ENCODE measurements around the gene FOXL1. TPM values are rescaled to one million over a fixed set of nuclear protein-coding genes. Genes with fewer than 3 reads are reported as not detected.
A peak's percentile ranks its signal among the peaks of the same experiment; 100 is the strongest.

The FOXL1 gene
- polyA plus RNA-seq, 4 donors = 0.22 to 6.3 (median 1.5) TPM

GRCh38 chr16:86554599-86554916 is 23.8 kb upstream of the FOXL1 start:
- Histone ChIP-seq H3K27me3 (ENCODE audit: control insufficient read depth in 3 of 3, insufficient read depth in 3 of 3, low read length in 3 of 3) (no peaks in the 10 kb centered on the region), H3K36me3 (ENCODE audit: control insufficient read depth in 3 of 3, insufficient read depth in 2 of 3, low read depth in 1 of 3, low read length in 3 of 3) (peaks cover 0 to 21% (median 0%) of the 10 kb centered on the region in 3 donors), H3K27ac (ENCODE audit: low read depth in 1 of 3, low read length in 2 of 3) (peak overlapping the region; percentile 34 to 92 (median 52)), H3K4me1 (ENCODE audit: control insufficient read depth in 3 of 3, insufficient read depth in 2 of 3, low read depth in 1 of 3, low read length in 2 of 3) (peaks cover 0 to 10% (median 6%) of the 10 kb centered on the region in 3 donors), H3K9me3 (ENCODE audit: control insufficient read depth in 2 of 2, insufficient read depth in 1 of 2, low read depth in 1 of 2, low read length in 1 of 2) (no peaks in the 10 kb centered on the region), H3K4me3 (ENCODE audit: low read depth in 1 of 3, low read length in 3 of 3) (peak overlapping the region; percentile 72 to 92 (median 92))
- DNase-seq = no peak
- FAIRE-seq = no peak
- 2 to 5% (median 5%) methylated on average over 10 of the region's 10 CpGs for WGBS, 3 donors

DNA sequence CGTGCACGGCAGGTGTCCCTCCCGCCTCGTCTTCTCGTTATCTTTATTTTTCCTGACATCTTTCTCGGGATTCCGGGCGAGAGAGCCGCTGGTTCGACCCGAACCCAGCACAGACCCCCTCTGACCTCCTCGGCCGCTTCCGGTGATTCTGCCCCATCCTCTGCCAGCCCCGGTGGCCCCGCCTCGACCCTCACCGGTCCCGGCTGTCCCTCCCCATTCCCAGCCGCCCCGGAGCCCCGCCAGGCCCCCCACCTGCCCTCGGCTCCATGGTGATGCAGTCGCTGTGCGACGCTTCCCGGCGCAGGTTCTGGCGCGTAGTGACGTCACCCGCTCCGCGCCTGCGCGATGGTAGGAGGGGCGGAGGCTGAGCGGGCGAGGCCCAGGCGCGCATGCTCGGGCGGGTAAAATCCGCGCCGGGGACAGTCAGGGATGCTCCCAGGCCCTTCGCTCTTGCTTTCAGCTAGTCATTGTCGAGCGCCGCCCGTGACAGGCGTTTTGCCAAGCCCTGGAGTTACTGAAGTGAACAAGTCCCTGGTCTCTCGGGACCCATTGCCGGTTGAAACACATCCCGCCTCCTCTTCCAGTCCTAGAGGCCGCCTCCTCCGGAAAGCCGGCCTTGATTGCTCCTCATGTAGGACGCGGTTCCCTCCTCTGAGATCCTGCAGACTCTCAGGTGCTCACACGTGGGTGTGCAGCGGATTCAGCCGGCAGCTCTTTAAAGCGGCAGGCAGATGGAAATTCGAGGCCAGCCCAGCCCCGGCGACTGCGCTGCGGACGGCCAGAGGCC is 23.2 kb upstream of the FOXL1 start, which contains the start of gene MTHFSD:
Gene MTHFSD, minus strand, starts transcription at position 319 of the 787 bp plus-strand sequence. Its CDS starts 51 bp downstream, at position 268.
- H3K4me3 ChIP-seq (ENCODE audit: low read depth in 1 of 3, low read length in 3 of 3) = peak within 1 kb of the TSS; percentile 72 to 92 (median 92)
- DNase-seq (peak; percentile 89 to 97), FAIRE-seq (no peak)
- no peaks in the 10 kb centered on the region for H3K27me3 ChIP-seq (ENCODE audit: control insufficient read depth in 3 of 3, insufficient read depth in 3 of 3, low read length in 3 of 3)
- 3 to 5% (median 5%) methylated on average over 66 to 70 of the region's 70 CpGs for WGBS, 3 donors
- H3K27ac ChIP-seq (ENCODE audit: low read depth in 1 of 3, low read length in 2 of 3) = peak within 1 kb of the TSS; percentile 34 to 92 (median 52)
- peaks cover 0 to 15% (median 0%) of the 10 kb centered on the region in 3 donors for H3K36me3 ChIP-seq (ENCODE audit: control insufficient read depth in 3 of 3, insufficient read depth in 2 of 3, low read depth in 1 of 3, low read length in 3 of 3)
- H3K4me1 ChIP-seq (ENCODE audit: control insufficient read depth in 3 of 3, insufficient read depth in 2 of 3, low read depth in 1 of 3, low read length in 2 of 3) = peaks cover 0 to 10% (median 6%) of the 10 kb centered on the region in 3 donors
- no peaks in the 10 kb centered on the region for H3K9me3 ChIP-seq (ENCODE audit: control insufficient read depth in 2 of 2, insufficient read depth in 1 of 2, low read depth in 1 of 2, low read length in 1 of 2)

DNA sequence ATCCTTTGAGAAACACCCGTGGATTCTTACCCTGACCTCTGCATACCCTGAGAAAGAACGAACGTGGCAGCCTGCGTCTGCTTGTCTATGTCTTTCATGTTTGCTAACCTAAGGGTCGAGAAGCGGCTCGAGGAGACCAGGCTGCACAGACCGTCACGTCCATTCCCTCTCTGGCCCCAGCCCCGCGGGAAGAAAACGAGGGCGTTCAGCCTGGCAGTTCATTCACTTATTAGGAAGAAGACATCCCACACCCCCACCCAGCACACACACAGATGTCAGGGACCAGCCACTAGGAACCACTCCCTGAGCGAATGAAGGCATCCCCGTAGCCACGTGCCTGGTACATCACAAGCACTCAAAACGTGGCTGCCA is 22.7 kb upstream of the FOXL1 start:
- WGBS, 3 donors = 32 to 48% (median 44%) methylated on average over 17 of the region's 17 CpGs
- peak overlapping the region in 2 of 3 donors; percentile 92 for H3K4me3 ChIP-seq (ENCODE audit: low read depth in 1 of 3, low read length in 3 of 3)
- H3K27ac ChIP-seq (ENCODE audit: low read depth in 1 of 3, low read length in 2 of 3) = no peak overlapping the region

GRCh38 chr16:86556576-86556975 is 21.8 kb upstream of the FOXL1 start:
- Histone ChIP-seq H3K9me3 (ENCODE audit: control insufficient read depth in 2 of 2, insufficient read depth in 1 of 2, low read depth in 1 of 2, low read length in 1 of 2) (no peaks in the 10 kb centered on the region), H3K36me3 (ENCODE audit: control insufficient read depth in 3 of 3, insufficient read depth in 2 of 3, low read depth in 1 of 3, low read length in 3 of 3) (peaks cover 0 to 7% (median 0%) of the 10 kb centered on the region in 3 donors), H3K4me3 (ENCODE audit: low read depth in 1 of 3, low read length in 3 of 3) (no peak overlapping the region), H3K27ac (ENCODE audit: low read depth in 1 of 3, low read length in 2 of 3) (no peak overlapping the region), H3K27me3 (ENCODE audit: control insufficient read depth in 3 of 3, insufficient read depth in 3 of 3, low read length in 3 of 3) (peaks cover 0 to 3% (median 0%) of the 10 kb centered on the region in 3 donors), H3K4me1 (ENCODE audit: control insufficient read depth in 3 of 3, insufficient read depth in 2 of 3, low read depth in 1 of 3, low read length in 2 of 3) (peaks cover 0 to 10% (median 6%) of the 10 kb centered on the region in 3 donors)
- WGBS, 3 donors = 60 to 80% (median 69%) methylated on average over 5 of the region's 5 CpGs
- FAIRE-seq (no peak), DNase-seq (no peak)

More for the DNA sequence above, 22.7 kb upstream of the FOXL1 start:
- DNase-seq = peak in 1 of 2 donors; percentile 11
- Histone ChIP-seq H3K4me1 (ENCODE audit: control insufficient read depth in 3 of 3, insufficient read depth in 2 of 3, low read depth in 1 of 3, low read length in 2 of 3) (peaks cover 0 to 10% (median 6%) of the 10 kb centered on the region in 3 donors), H3K36me3 (ENCODE audit: control insufficient read depth in 3 of 3, insufficient read depth in 2 of 3, low read depth in 1 of 3, low read length in 3 of 3) (peaks cover 0 to 10% (median 0%) of the 10 kb centered on the region in 3 donors), H3K9me3 (ENCODE audit: control insufficient read depth in 2 of 2, insufficient read depth in 1 of 2, low read depth in 1 of 2, low read length in 1 of 2) (no peaks in the 10 kb centered on the region), H3K27me3 (ENCODE audit: control insufficient read depth in 3 of 3, insufficient read depth in 3 of 3, low read length in 3 of 3) (no peaks in the 10 kb centered on the region)
- no peak for FAIRE-seq

DNA sequence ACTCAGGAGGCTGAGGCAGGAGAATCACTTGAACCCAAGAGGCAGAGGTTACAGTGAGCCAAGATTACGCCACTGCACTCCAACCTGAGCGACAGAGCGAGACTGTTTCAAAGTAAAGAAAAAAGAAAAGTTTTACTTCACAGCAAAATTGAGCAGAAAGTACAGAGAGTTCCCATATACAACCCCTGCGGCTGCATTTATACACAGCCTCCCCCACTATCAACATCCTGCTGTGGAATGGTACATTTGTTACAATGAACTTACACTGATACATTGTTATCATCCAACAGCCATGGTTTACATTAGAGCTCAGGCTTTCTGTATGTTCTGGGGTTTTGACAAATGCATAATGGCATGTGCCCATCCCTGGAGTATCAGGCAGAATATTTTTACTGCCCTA is 20.8 kb upstream of the FOXL1 start:
- Histone ChIP-seq H3K27me3 (ENCODE audit: control insufficient read depth in 3 of 3, insufficient read depth in 3 of 3, low read length in 3 of 3) (peaks cover 0 to 3% (median 0%) of the 10 kb centered on the region in 3 donors), H3K4me3 (ENCODE audit: low read depth in 1 of 3, low read length in 3 of 3) (no peak overlapping the region), H3K4me1 (ENCODE audit: control insufficient read depth in 3 of 3, insufficient read depth in 2 of 3, low read depth in 1 of 3, low read length in 2 of 3) (peaks cover 0 to 10% (median 6%) of the 10 kb centered on the region in 3 donors), H3K36me3 (ENCODE audit: control insufficient read depth in 3 of 3, insufficient read depth in 2 of 3, low read depth in 1 of 3, low read length in 3 of 3) (no peaks in the 10 kb centered on the region), H3K27ac (ENCODE audit: low read depth in 1 of 3, low read length in 2 of 3) (no peak overlapping the region), H3K9me3 (ENCODE audit: control insufficient read depth in 2 of 2, insufficient read depth in 1 of 2, low read depth in 1 of 2, low read length in 1 of 2) (no peaks in the 10 kb centered on the region)
- FAIRE-seq (no peak), DNase-seq (no peak)
- 67 to 85% (median 73%) methylated on average over 4 of the region's 4 CpGs for WGBS, 3 donors

DNA sequence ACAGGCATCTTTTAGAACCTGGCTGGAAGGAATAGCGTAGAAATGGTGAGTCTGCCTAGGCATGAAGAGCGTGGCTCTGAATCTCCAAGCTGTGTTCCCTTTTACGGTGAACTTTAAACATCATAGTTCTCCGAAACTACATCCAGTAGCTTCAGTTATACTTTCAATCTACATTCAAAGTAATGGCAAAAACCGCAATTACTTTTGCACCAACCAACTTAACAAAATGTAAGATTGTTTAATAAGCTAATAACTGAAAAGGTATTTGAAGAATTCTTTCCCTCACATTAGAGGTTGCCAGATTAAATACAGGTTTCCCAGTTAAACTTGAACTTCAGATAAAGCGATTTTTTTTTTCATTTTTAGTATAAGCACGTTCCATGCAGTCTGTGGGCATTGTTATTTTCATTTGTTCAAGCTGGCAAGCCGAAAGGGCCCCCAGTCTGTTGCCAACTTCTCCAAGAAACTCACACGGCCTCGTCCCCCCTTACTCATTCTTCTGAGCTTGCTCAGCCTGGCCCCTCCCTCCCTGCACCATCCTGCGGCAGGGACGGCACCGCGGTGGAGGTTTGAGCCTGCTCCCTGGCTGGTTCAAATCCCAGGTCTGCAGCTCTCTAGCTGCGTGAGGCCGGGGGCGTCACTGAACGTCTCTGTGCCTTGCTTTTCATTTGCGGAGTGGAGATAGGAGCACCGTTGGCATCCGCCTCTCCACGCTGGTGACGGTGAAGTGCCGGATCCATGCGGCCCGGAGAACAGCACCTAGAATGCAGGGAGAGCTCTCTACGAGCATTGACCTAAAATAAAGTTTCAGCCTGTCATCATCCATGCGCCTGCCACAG is 19.8 kb upstream of the FOXL1 start:
- Histone ChIP-seq H3K4me1 (ENCODE audit: control insufficient read depth in 3 of 3, insufficient read depth in 2 of 3, low read depth in 1 of 3, low read length in 2 of 3) (peaks cover 0 to 10% (median 6%) of the 10 kb centered on the region in 3 donors), H3K27me3 (ENCODE audit: control insufficient read depth in 3 of 3, insufficient read depth in 3 of 3, low read length in 3 of 3) (peaks cover 0 to 7% (median 0%) of the 10 kb centered on the region in 3 donors), H3K9me3 (ENCODE audit: control insufficient read depth in 2 of 2, insufficient read depth in 1 of 2, low read depth in 1 of 2, low read length in 1 of 2) (no peaks in the 10 kb centered on the region), H3K27ac (ENCODE audit: low read depth in 1 of 3, low read length in 2 of 3) (no peak overlapping the region), H3K36me3 (ENCODE audit: control insufficient read depth in 3 of 3, insufficient read depth in 2 of 3, low read depth in 1 of 3, low read length in 3 of 3) (no peaks in the 10 kb centered on the region), H3K4me3 (ENCODE audit: low read depth in 1 of 3, low read length in 3 of 3) (no peak overlapping the region)
- no peak for DNase-seq
- FAIRE-seq = no peak
- 74 to 79% (median 74%) methylated on average over 28 of the region's 28 CpGs for WGBS, 3 donors

GRCh38 chr16:86559802-86560305 is 18.5 kb upstream of the FOXL1 start:
- no peaks in the 10 kb centered on the region for H3K36me3 ChIP-seq (ENCODE audit: control insufficient read depth in 3 of 3, insufficient read depth in 2 of 3, low read depth in 1 of 3, low read length in 3 of 3)
- 77 to 89% (median 82%) methylated on average over 9 of the region's 9 CpGs for WGBS, 3 donors
- H3K9me3 ChIP-seq (ENCODE audit: control insufficient read depth in 2 of 2, insufficient read depth in 1 of 2, low read depth in 1 of 2, low read length in 1 of 2) = no peaks in the 10 kb centered on the region
- peaks cover 0 to 11% (median 0%) of the 10 kb centered on the region in 3 donors for H3K4me1 ChIP-seq (ENCODE audit: control insufficient read depth in 3 of 3, insufficient read depth in 2 of 3, low read depth in 1 of 3, low read length in 2 of 3)
- no peak overlapping the region for H3K4me3 ChIP-seq (ENCODE audit: low read depth in 1 of 3, low read length in 3 of 3)
- no peak overlapping the region for H3K27ac ChIP-seq (ENCODE audit: low read depth in 1 of 3, low read length in 2 of 3)
- DNase-seq = no peak
- FAIRE-seq = no peak
- H3K27me3 ChIP-seq (ENCODE audit: control insufficient read depth in 3 of 3, insufficient read depth in 3 of 3, low read length in 3 of 3) = peaks cover 0 to 17% (median 8%) of the 10 kb centered on the region in 3 donors

DNA sequence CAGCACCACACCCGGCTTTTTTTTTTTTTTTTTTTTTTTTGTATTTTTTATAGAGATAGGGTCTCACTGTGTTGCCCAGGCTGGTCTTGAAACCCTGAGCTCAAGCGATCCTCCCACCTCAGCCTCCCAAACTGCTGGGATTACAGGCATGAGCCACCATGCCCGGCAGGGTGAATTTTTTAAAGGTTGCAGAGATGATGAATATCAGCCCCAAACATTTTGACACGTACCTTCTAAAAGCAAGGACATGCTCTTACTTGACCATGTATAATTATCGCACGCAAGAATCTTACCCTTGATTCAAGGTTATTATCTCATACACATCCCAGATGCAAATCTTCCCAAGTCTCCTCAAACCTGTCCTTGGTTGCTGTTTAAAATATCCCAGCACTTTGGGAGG is 16.0 kb upstream of the FOXL1 start:
- peaks cover 9 to 39% (median 20%) of the 10 kb centered on the region in 3 donors for H3K27me3 ChIP-seq (ENCODE audit: control insufficient read depth in 3 of 3, insufficient read depth in 3 of 3, low read length in 3 of 3)
- no peak for FAIRE-seq
- 76 to 84% (median 80%) methylated on average over 6 of the region's 6 CpGs for WGBS, 3 donors

More for the DNA sequence above, 16.0 kb upstream of the FOXL1 start:
- H3K36me3 ChIP-seq (ENCODE audit: control insufficient read depth in 3 of 3, insufficient read depth in 2 of 3, low read depth in 1 of 3, low read length in 3 of 3) = no peaks in the 10 kb centered on the region
- DNase-seq = no peak
- H3K27ac ChIP-seq (ENCODE audit: low read depth in 1 of 3, low read length in 2 of 3) = no peak overlapping the region
- H3K9me3 ChIP-seq (ENCODE audit: control insufficient read depth in 2 of 2, insufficient read depth in 1 of 2, low read depth in 1 of 2, low read length in 1 of 2) = no peaks in the 10 kb centered on the region
- H3K4me1 ChIP-seq (ENCODE audit: control insufficient read depth in 3 of 3, insufficient read depth in 2 of 3, low read depth in 1 of 3, low read length in 2 of 3) = peaks cover 0 to 5% (median 0%) of the 10 kb centered on the region in 3 donors
- no peak overlapping the region for H3K4me3 ChIP-seq (ENCODE audit: low read depth in 1 of 3, low read length in 3 of 3)

Data from small intestine (tissue), 7 donors.